ENCODE measurements around the gene LY6G5B.

- TF ChIP-seq CTCF (conservative IDR thresholded peaks at IDR 0.05 in 1 of 2, IDR thresholded peaks at IDR 0.05 in 1 of 2; ENCODE audit: low read depth in 1 of 2, low read length in 2 of 2) (no peak), EZH2 (IDR thresholded peaks at IDR 0.05; ENCODE audit: low read length, missing control alignments) (no peak)
Measured at GRCh38 chr6:31691078-31691463, 21.3 kb downstream of the LY6G5B start.
